T-cell (primary cell): Measurements from ENCODE around the gene SLIT3. TPM values are rescaled to one million over a fixed set of nuclear protein-coding genes. Genes with fewer than 3 reads are reported as not detected.

Source experiments
- ATAC-seq, 4 experiments: fragments of 200-7000 bp in 3 of 4; fragments of 150-1000 bp in 1 of 4; cut with Tn5 transposase; replicated peaks in 1 of 4; 1 replicate in 3 of 4; 2 replicates in 1 of 4; pipeline ENCODE4 v1.10.0; 2021; ENCODE audit warnings: moderate library complexity in 3 of 4, mild to moderate bottlenecking in 2 of 4, moderate number of reproducible peaks in 1 of 4
- CTCF ChIA-PET, 2 donors: fragments of 300-600 bp; sonication (Branson Sonifier 250); formaldehyde crosslinking; loops; one replicate each; lab custom pipeline; 2022; ENCODE audit warnings: antibody characterized with exemption in 2 of 2; lab: Charles Lee
- POLR2A ChIA-PET, 2 donors: fragments of 300-600 bp; sonication (Branson Sonifier 250); formaldehyde crosslinking; loops; one replicate each; lab custom pipeline; 2022; ENCODE audit warnings: antibody characterized with exemption in 2 of 2; lab: Charles Lee
- DNase-seq, 35 experiments: peaks; one replicate each; pipeline versions ENCODE4 v3.0.0 to v3.0.0-alpha.2; 2013 to 2023
- H3K27ac ChIP-seq: one replicate; pipeline ENCODE4 v1.5.1; 2013; ENCODE audit warnings: low read length
- H3K27me3 ChIP-seq, 2 experiments: replicated peaks in 1 of 2; 1 replicate in 1 of 2; 2 replicates in 1 of 2; pipeline versions ENCODE4 v1.6.1 to v1.7.0; 2013; ENCODE audit warnings: low read length in 1 of 2, mixed read lengths in 1 of 2; ENCODE audit not compliant: control insufficient read depth in 2 of 2, insufficient read depth in 2 of 2; ENCODE audit errors: extremely low read depth in 1 of 2
- H3K36me3 ChIP-seq, 2 donors: 1 replicate in 1 of 2; 2 replicates in 1 of 2; pipeline versions ENCODE4 v1.6.1 to v1.7.0; 2013; ENCODE audit warnings: low read length in 1 of 2; ENCODE audit not compliant: control insufficient read depth in 2 of 2, insufficient read depth in 1 of 2; ENCODE audit errors: extremely low read depth in 1 of 2
- H3K4me1 ChIP-seq, 2 experiments: 1 replicate in 1 of 2; 2 replicates in 1 of 2; pipeline versions ENCODE4 v1.6.1 to v1.7.0; 2013; ENCODE audit warnings: low read length in 2 of 2, mixed read lengths in 1 of 2; ENCODE audit not compliant: insufficient read depth in 2 of 2, control insufficient read depth in 1 of 2; ENCODE audit errors: extremely low read depth in 1 of 2
- H3K4me3 ChIP-seq, 2 donors: 1 replicate in 1 of 2; 2 replicates in 1 of 2; pipeline versions ENCODE4 v1.5.1 to v1.7.0; 2013; ENCODE audit warnings: mild to moderate bottlenecking in 2 of 2, low read length in 1 of 2, moderate library complexity in 1 of 2; ENCODE audit not compliant: control insufficient read depth in 1 of 2; ENCODE audit errors: extremely low read depth in 1 of 2
- H3K9me3 ChIP-seq: 2 replicates; pipeline ENCODE4 v1.7.0; 2013
- H3K27ac Mint-ChIP-seq, 2 donors: one replicate each; pipeline ENCODE4 v1.8.0; 2020 to 2021; ENCODE audit warnings: mild to moderate bottlenecking in 2 of 2, mixed read lengths in 2 of 2
- H3K27me3 Mint-ChIP-seq, 2 donors: one replicate each; pipeline ENCODE4 v1.8.0; 2021 to 2022; ENCODE audit warnings: mixed read lengths in 2 of 2
- H3K36me3 Mint-ChIP-seq: one replicate; pipeline ENCODE4 v1.8.0; 2021; ENCODE audit warnings: mixed read lengths
- H3K4me1 Mint-ChIP-seq, 3 donors: one replicate each; pipeline ENCODE4 v1.8.0; 2020 to 2022; ENCODE audit warnings: mixed read lengths in 3 of 3, mild to moderate bottlenecking in 1 of 3
- H3K4me3 Mint-ChIP-seq, 3 donors: one replicate each; pipeline ENCODE4 v1.8.0; 2020 to 2022; ENCODE audit warnings: mild to moderate bottlenecking in 3 of 3, mixed read lengths in 3 of 3, moderate library complexity in 3 of 3
- H3K9me3 Mint-ChIP-seq, 3 donors: one replicate each; pipeline ENCODE4 v1.8.0; 2020 to 2022; ENCODE audit warnings: mixed read lengths in 3 of 3
- WGBS: methylation state at CpG from one replicate; pipeline ENCODE4 v1.1.5; 2013; ENCODE audit warnings: missing lambda C conversion rate; ENCODE audit not compliant: insufficient coverage; 5-methylcytosine and 5-hydroxymethylcytosine counted together
- total RNA-seq, 35 experiments: library from RNA in 6 of 35; stranded (reverse) in 6 of 35; fragments of 120-200 nt in 1 of 35; gene quantifications; one replicate each; pipeline versions ENCODE4 v1.2.1 to v1.2.4 and lab custom pipeline; 2013 to 2026

The SLIT3 gene
- total RNA-seq, 5 donors from 2014 or later (not counting 1 experiment from before 2014, with no cell fraction given), result 0.13 to 0.32 (median 0.13) TPM; not detected in 2

- H3K4me1 Mint-ChIP-seq, result no peaks in the 10 kb centered on the region
- peaks cover 0 to 5% of the 10 kb centered on the region in 2 donors for H3K27me3 Mint-ChIP-seq
- CTCF ChIA-PET, result no interaction called here
- H3K4me3 ChIP-seq, result no peak overlapping the region
- no peaks in the 10 kb centered on the region for H3K9me3 Mint-ChIP-seq
- no peaks in the 10 kb centered on the region for H3K36me3 Mint-ChIP-seq
- H3K36me3 ChIP-seq, result no peaks in the 10 kb centered on the region
- H3K4me3 Mint-ChIP-seq, result no peak overlapping the region
- no peaks in the 10 kb centered on the region for H3K9me3 ChIP-seq
- peaks cover 0 to 7% of the 10 kb centered on the region in 2 experiments for H3K27me3 ChIP-seq
- H3K27ac Mint-ChIP-seq, result no peak overlapping the region
- WGBS, result 73% methylated on average over 8 of the region's 10 CpGs
- no peak overlapping the region for H3K27ac ChIP-seq
- POLR2A ChIA-PET, result no interaction called here
- DNase-seq (no peak), ATAC-seq (no peak)
- H3K4me1 ChIP-seq, result no peaks in the 10 kb centered on the region
These were observed 518.9 kb downstream of the SLIT3 start for GRCh38 chr5:168781941-168782571.

DNA sequence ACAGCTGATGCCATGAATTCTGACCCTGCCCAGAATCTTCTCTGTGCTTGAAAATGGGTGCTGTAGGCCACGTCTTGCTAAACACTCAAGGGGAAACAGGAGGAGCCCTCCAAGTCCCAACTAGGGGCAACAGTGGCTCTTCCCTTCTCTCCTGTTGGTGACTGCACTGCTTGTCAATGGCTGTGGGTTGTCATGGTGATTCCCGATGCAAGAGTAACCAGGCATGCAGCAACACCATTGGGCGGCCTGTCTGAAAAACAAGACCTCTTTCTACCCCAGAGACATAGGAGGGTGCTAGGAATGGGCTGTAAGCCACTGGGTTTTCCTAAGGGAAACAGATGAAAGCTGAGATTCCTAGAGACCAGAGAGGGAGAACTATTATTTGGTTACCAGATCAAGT, 520.1 kb downstream of the SLIT3 start:
- ATAC-seq (no peak), DNase-seq (no peak)
- Mint-ChIP-seq H3K9me3 (no peaks in the 10 kb centered on the region), H3K4me1 (no peaks in the 10 kb centered on the region), H3K27ac (no peak overlapping the region), H3K36me3 (no peaks in the 10 kb centered on the region), H3K27me3 (peaks cover 0 to 3% of the 10 kb centered on the region in 2 donors), H3K4me3 (no peak overlapping the region)
- CTCF ChIA-PET, result no interaction called here
- Histone ChIP-seq H3K27ac (no peak overlapping the region), H3K9me3 (no peaks in the 10 kb centered on the region), H3K27me3 (peaks cover 0 to 10% of the 10 kb centered on the region in 2 experiments), H3K4me1 (no peaks in the 10 kb centered on the region), H3K36me3 (no peaks in the 10 kb centered on the region), H3K4me3 (no peak overlapping the region)
- WGBS, result 88% methylated on average over 1 of the region's 3 CpGs
- POLR2A ChIA-PET, result no interaction called here

GRCh38 chr5:168779333-168779732, 521.6 kb downstream of the SLIT3 start:
- H3K4me3 Mint-ChIP-seq, result no peak overlapping the region
- WGBS, result 83% methylated on average over 1 of the region's 3 CpGs
- no peak overlapping the region for H3K27ac Mint-ChIP-seq
- no peaks in the 10 kb centered on the region for H3K9me3 ChIP-seq
- peaks cover 0 to 3% of the 10 kb centered on the region in 2 donors for H3K27me3 Mint-ChIP-seq
- DNase-seq (no peak), ATAC-seq (no peak)
- H3K4me3 ChIP-seq, result no peak overlapping the region
- no peaks in the 10 kb centered on the region for H3K36me3 Mint-ChIP-seq
- H3K4me1 ChIP-seq, result no peaks in the 10 kb centered on the region
- ChIA-PET CTCF (no interaction called here), POLR2A (no interaction called here)
- no peaks in the 10 kb centered on the region for H3K4me1 Mint-ChIP-seq
- peaks cover 0 to 4% (median 0%) of the 10 kb centered on the region in 3 donors for H3K9me3 Mint-ChIP-seq
- H3K27me3 ChIP-seq, result peaks cover 0 to 10% of the 10 kb centered on the region in 2 experiments
- no peaks in the 10 kb centered on the region for H3K36me3 ChIP-seq
- no peak overlapping the region for H3K27ac ChIP-seq

DNA sequence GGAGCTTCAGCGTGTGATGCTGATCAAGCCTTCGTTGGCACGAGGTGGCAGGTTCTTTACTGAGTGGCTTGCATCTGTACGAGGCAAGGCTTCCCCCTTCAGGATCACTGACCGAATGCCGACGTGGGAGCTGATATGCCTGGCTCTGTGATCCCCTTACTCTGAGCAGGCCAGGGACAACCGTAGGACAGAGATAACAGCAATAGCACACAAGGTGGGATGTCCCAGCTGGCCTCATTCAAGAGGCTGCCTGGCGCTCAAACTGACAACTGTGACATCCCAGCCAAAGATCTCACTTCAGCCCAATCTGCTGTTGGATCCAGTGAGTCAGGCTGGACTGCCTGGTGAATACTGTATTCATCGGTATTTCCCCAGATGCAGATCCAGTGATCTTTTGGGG, 522.4 kb downstream of the SLIT3 start:
- 87% methylated on average over 9 of the region's 10 CpGs for WGBS
- H3K36me3 Mint-ChIP-seq, result no peaks in the 10 kb centered on the region
- H3K27me3 ChIP-seq, result peaks cover 0 to 10% of the 10 kb centered on the region in 2 experiments

GRCh38 chr5:168777651-168778050, 523.3 kb downstream of the SLIT3 start:
- Histone ChIP-seq H3K4me1 (no peaks in the 10 kb centered on the region), H3K27me3 (peaks cover 0 to 14% of the 10 kb centered on the region in 2 experiments), H3K9me3 (no peaks in the 10 kb centered on the region), H3K4me3 (no peak overlapping the region), H3K36me3 (no peaks in the 10 kb centered on the region), H3K27ac (no peak overlapping the region)
- no peak for DNase-seq
- no peaks in the 10 kb centered on the region for H3K36me3 Mint-ChIP-seq
- no peak overlapping the region for H3K4me3 Mint-ChIP-seq
- no peak for ATAC-seq
- no peak overlapping the region for H3K27ac Mint-ChIP-seq
- WGBS, result no CpG with 5 or more reads among the region's 2 CpGs
- peaks cover 0 to 3% of the 10 kb centered on the region in 2 donors for H3K27me3 Mint-ChIP-seq
- ChIA-PET POLR2A (no interaction called here), CTCF (no interaction called here)
- H3K9me3 Mint-ChIP-seq, result peaks cover 0 to 4% (median 0%) of the 10 kb centered on the region in 3 donors
- no peaks in the 10 kb centered on the region for H3K4me1 Mint-ChIP-seq

More for the DNA sequence above, 522.4 kb downstream of the SLIT3 start:
- POLR2A ChIA-PET, result no interaction called here
- no peak for ATAC-seq
- Mint-ChIP-seq H3K27ac (no peak overlapping the region), H3K9me3 (peaks cover 0 to 4% (median 0%) of the 10 kb centered on the region in 3 donors), H3K4me1 (no peaks in the 10 kb centered on the region), H3K4me3 (no peak overlapping the region), H3K27me3 (peaks cover 0 to 3% of the 10 kb centered on the region in 2 donors)
- Histone ChIP-seq H3K9me3 (no peaks in the 10 kb centered on the region), H3K36me3 (no peaks in the 10 kb centered on the region), H3K4me3 (no peak overlapping the region), H3K27ac (no peak overlapping the region), H3K4me1 (no peaks in the 10 kb centered on the region)
- CTCF ChIA-PET, result no interaction called here
- no peak for DNase-seq

GRCh38 chr5:168776070-168776469, 524.9 kb downstream of the SLIT3 start:
- CTCF ChIA-PET, result no interaction called here
- 93% methylated on average over 6 of the region's 9 CpGs for WGBS
- H3K27me3 ChIP-seq, result peaks cover 0 to 21% of the 10 kb centered on the region in 2 experiments
- ATAC-seq (no peak), DNase-seq (no peak)
- Mint-ChIP-seq H3K9me3 (peaks cover 0 to 4% (median 0%) of the 10 kb centered on the region in 3 donors), H3K27me3 (peaks cover 0 to 2% of the 10 kb centered on the region in 2 donors), H3K27ac (no peak overlapping the region), H3K4me1 (no peaks in the 10 kb centered on the region), H3K36me3 (no peaks in the 10 kb centered on the region), H3K4me3 (no peak overlapping the region)
- H3K27ac ChIP-seq, result no peak overlapping the region
- H3K9me3 ChIP-seq, result no peaks in the 10 kb centered on the region
- H3K4me3 ChIP-seq, result no peak overlapping the region
- no peaks in the 10 kb centered on the region for H3K36me3 ChIP-seq
- POLR2A ChIA-PET, result no interaction called here
- H3K4me1 ChIP-seq, result no peaks in the 10 kb centered on the region
